ENCODE data around the gene TPSAB1.
A peak's percentile ranks its signal among the peaks of the same experiment; 100 is the strongest.
"Not testable (repeated sequence)": the region's sequence is repeated elsewhere in the genome, so short reads cannot be mapped to it uniquely, and the experiment has no call there.

Gene TPSAB1

DNA sequence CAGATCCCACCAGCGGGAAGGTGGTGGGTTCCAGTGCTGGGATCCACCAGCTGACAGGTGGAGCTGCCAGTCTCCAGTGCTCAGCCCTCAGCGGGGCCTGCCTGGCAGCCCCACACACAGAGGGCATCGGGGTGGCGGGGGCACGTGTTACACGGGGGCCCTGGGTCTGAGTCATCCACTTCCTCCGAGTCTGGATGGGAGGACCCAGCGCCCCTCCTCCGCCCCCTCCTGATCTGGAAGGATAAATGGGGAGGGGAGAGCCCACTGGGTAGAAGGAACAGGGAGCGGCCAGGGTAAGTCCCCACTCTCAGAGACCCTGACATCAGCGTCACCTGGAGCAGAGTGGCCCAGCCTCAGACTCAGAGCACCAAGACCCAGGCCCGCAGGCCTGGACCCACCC lies at the start of gene TPSAB1:
TPSAB1 (plus strand) TSS at position 270 of the 400 bp plus-strand sequence. CDS start 234 bp downstream, outside the sequence.
- not testable (repeated sequence) for DNase-seq

GRCh38 chr16:1190789-1191188 lies 49.7 kb upstream of the TPSAB1 start:
- not testable (repeated sequence) for DNase-seq

DNA sequence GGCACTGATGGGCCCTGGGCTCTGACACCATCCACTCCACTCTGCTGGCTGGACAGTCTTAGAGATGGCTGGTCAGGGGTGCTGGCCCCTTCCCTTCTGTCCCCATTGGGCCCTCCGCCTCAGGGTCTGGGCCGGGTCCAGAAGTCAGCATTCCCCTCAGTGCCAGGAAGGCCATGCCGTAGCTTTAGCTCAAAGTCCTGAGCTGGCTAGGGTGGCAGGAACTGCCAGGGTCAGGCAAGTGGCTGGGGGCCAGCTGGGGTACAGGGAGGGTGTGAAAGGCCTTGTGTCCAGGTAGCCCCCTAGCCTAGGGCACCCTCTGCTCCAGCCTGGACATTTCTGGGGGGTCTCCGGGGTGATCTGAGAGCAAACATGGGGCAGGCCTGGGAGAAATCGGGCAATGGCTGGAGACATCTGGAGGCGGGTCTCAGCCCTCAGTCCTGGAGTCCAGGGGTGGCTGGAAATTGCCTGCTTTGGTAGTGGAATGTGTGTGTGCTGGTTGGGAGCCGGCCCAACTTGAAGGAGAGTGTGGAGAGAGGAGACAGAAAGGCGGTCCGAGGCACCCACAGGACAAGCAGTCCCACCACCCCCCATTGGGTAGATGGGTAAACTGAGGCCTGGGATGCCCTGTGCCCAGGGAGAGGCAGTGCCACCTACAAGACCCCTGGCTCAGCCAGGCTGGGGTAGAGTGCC lies 48.0 kb upstream of the TPSAB1 start:
- no peak for DNase-seq

GRCh38 chr16:1193143-1193824 lies 47.2 kb upstream of the TPSAB1 start:
- no peak for DNase-seq

- no peak for DNase-seq
Measured at GRCh38 chr16:1193825-1194581, 46.5 kb upstream of the TPSAB1 start.

GRCh38 chr16:1194665-1195392 lies 45.7 kb upstream of the TPSAB1 start:
- DNase-seq = no peak

GRCh38 chr16:1195393-1195666 lies 45.2 kb upstream of the TPSAB1 start:
- no peak for DNase-seq

- DNase-seq = no peak
Measured at GRCh38 chr16:1196494-1196893, 44.0 kb upstream of the TPSAB1 start.

- DNase-seq = no peak
Measured at GRCh38 chr16:1197237-1197866, 43.2 kb upstream of the TPSAB1 start.

- no peak for DNase-seq
Measured at GRCh38 chr16:1198194-1198593, 42.3 kb upstream of the TPSAB1 start.

DNA sequence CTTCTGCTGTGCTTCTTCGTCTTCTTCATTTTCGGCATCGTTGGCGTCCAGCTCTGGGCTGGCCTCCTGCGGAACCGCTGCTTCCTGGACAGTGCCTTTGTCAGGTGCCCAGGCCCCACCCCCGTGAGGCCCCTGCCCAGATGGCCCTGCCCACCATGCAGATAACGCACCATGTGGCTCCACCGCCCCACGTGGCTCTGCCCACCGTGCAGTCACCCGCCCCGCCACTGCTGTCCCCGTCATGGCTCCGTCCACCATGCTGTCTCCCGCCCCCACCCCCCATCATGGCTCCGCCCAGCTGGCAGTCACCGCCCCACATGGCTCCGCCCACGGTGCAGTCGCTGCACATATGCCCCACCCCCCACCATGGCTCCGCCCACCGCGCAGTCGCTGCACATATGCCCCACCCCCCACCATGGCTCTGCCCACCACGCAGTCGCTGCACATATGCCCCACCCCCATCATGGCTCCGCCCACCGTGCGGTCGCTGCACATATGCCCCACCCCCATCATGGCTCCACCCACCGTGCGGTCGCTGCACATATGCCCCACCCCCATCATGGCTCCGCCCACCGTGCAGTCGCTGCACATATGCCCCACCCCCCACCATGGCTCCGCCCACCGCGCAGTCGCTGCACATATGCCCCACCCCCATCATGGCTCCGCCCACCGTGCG lies 41.7 kb upstream of the TPSAB1 start:
- DNase-seq = not testable (repeated sequence)

- no peak for DNase-seq
Measured at GRCh38 chr16:1199347-1200013, 41.0 kb upstream of the TPSAB1 start.

- DNase-seq = no peak
Measured at GRCh38 chr16:1200014-1200627, 40.4 kb upstream of the TPSAB1 start.

DNA sequence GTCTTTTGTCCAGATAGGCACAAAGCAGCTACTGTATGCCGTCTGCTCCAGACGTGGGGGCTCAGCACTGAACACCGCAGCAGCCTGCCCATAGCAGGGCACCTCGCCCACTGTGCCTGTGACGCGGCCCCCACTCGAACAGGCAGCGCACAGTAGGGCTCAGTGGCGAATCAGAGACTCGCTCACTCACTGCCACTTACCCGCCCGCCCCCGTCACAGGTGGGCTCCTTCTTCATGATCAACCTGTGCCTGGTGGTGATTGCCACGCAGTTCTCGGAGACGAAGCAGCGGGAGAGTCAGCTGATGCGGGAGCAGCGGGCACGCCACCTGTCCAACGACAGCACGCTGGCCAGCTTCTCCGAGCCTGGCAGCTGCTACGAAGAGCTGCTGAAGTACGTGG lies 39.1 kb upstream of the TPSAB1 start:
- no peak for DNase-seq

- no peak for DNase-seq
Measured at GRCh38 chr16:1202274-1202673, 38.2 kb upstream of the TPSAB1 start.

- DNase-seq = no peak
Measured at GRCh38 chr16:1204933-1205332, 35.6 kb upstream of the TPSAB1 start.

DNA sequence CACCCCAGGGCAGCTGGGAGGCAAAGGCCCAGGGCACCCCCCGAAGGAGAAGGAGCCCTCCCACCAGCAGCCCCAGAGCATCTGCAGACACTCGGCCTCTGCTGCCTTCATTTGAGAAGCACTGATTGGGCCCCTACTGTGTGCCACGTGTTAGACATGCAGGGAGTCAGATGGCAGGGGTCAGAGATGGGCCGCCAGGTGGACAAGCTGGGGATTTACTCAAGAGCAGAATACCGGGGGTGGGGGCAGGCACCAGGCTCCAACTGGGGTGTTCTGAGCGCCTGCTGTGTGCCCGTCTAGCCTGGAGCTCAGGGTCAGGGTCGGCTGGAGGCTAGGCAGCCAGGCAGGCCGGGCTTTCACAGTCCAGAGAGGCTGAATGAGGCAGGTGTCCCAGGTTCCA lies 34.2 kb upstream of the TPSAB1 start:
- no peak for DNase-seq

- DNase-seq = peak; percentile 15
Measured at GRCh38 chr16:1206786-1207185, 33.7 kb upstream of the TPSAB1 start.

DNA sequence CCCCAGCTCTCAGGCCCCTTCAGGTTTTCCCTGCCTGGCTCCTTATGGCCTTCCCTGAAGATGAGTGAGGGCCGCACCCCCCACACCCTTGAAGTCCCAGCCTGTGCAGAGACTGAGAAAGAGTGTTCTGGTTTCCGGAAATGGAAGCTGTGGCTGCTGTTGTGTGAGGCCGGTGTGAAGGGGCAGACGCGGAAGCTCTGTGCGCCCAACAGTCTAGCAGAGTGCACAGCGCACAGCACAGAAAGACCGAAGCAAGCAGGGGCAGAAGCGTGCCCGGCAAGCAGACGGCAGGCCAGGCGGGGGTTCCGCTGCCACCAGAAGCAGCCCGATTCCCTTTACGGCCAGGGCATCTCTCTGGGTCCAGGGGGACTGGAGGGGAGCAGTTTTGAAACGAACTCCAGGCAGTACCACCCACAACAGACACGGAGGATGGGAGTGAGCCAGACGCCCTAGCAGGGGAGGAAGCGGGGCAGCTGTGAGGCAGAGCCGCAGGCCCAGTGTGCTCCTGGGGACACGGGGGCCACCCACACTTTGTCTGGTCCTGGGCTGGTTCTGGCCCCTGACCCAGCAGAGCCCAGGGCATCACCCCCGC lies 32.2 kb upstream of the TPSAB1 start:
- DNase-seq = peak; percentile 5

GRCh38 chr16:1209081-1209480 lies 31.4 kb upstream of the TPSAB1 start:
- no peak for DNase-seq

GRCh38 chr16:1210461-1210860 lies 30.0 kb upstream of the TPSAB1 start:
- DNase-seq = no peak

Data from activated effector memory CD4-positive, alpha-beta T cell treated with Interleukin-2 at 50 U/mL for 16 hours (primary cell).